B cell (primary cell): ENCODE data around the gene LPCAT1. TPM values are rescaled to one million over a fixed set of nuclear protein-coding genes. Genes with fewer than 3 reads are reported as not detected.

ENCODE experiments used
- ATAC-seq: fragments of 200-7000 bp; cut with Tn5 transposase; one replicate; pipeline ENCODE4 v1.10.0; 2021; ENCODE audit warnings: low read depth, mild to moderate bottlenecking, moderate number of reproducible peaks, moderate library complexity
- CTCF ChIA-PET: fragments of 350-600 bp; sonication (Branson Sonifier 250); formaldehyde crosslinking; loops from one replicate; lab custom pipeline; 2021; ENCODE audit warnings: antibody characterized with exemption, inconsistent platforms; lab: Charles Lee
- POLR2A ChIA-PET: fragments of 350-600 bp; sonication (Branson Sonifier 250); formaldehyde crosslinking; loops from one replicate; lab custom pipeline; 2021; ENCODE audit warnings: antibody characterized with exemption; lab: Charles Lee
- DNase-seq: peaks from one replicate; pipeline ENCODE4 v3.0.0; 2013
- H2AFZ ChIP-seq: 2 replicates; pipeline ENCODE4 v1.6.1; 2012; ENCODE audit warnings: mild to moderate bottlenecking, low read depth, low read length; ENCODE audit not compliant: insufficient read depth, poor library complexity, severe bottlenecking
- H3K27ac ChIP-seq, 2 donors: 1 replicate in 1 of 2; 2 replicates in 1 of 2; pipeline ENCODE4 v1.5.1; 2012 to 2013; ENCODE audit warnings: low read length in 2 of 2, mild to moderate bottlenecking in 2 of 2, moderate library complexity in 1 of 2
- H3K27me3 ChIP-seq, 4 experiments: fragments of 200-600 bp in 1 of 4; sonication (generic) in 1 of 4; replicated peaks in 1 of 4; 1 replicate in 2 of 4; 2 replicates in 2 of 4; pipeline versions ENCODE4 v1.6.1 to v1.7.0; 2013 to 2016; ENCODE audit warnings: low read length in 3 of 4, mild to moderate bottlenecking in 2 of 4, mixed read lengths in 1 of 4, moderate library complexity in 1 of 4; ENCODE audit not compliant: insufficient read depth in 4 of 4, control insufficient read depth in 3 of 4; ENCODE audit errors: control extremely low read depth in 1 of 4
- H3K36me3 ChIP-seq, 2 experiments: replicated peaks in 1 of 2; 1 replicate in 1 of 2; 2 replicates in 1 of 2; pipeline versions ENCODE4 v1.6.1 to v1.7.1; 2013; ENCODE audit warnings: low read length in 1 of 2; ENCODE audit not compliant: insufficient read depth in 2 of 2, control insufficient read depth in 1 of 2; ENCODE audit errors: control extremely low read depth in 1 of 2, extremely low read depth in 1 of 2
- H3K4me1 ChIP-seq, 2 donors: fragments of 200-600 bp in 1 of 2; sonication (generic) in 1 of 2; 1 replicate in 1 of 2; 2 replicates in 1 of 2; pipeline versions ENCODE4 v1.5.1 to v1.6.1; 2013 to 2017; ENCODE audit warnings: low read length in 2 of 2; ENCODE audit not compliant: control insufficient read depth in 2 of 2, insufficient read depth in 2 of 2
- H3K4me2 ChIP-seq: replicated peaks from 2 replicates; pipeline ENCODE3; 2012; ENCODE audit warnings: mild to moderate bottlenecking, low read depth, low read length; ENCODE audit not compliant: poor library complexity, severe bottlenecking
- H3K4me3 ChIP-seq, 5 experiments: fragments of 200-600 bp in 1 of 5; sonication (generic) in 1 of 5; 1 replicate in 3 of 5; 2 replicates in 2 of 5; pipeline versions ENCODE4 v1.5.1 to v1.7.0; 2011 to 2016; ENCODE audit warnings: low read length in 4 of 5, mild to moderate bottlenecking in 4 of 5, low read depth in 2 of 5, control low read depth in 1 of 5, moderate library complexity in 1 of 5; ENCODE audit not compliant: insufficient read depth in 1 of 5; ENCODE audit errors: control extremely low read depth in 1 of 5, extremely low read depth in 1 of 5
- H3K79me2 ChIP-seq: fragments of 200-600 bp; sonication (generic); one replicate; pipeline ENCODE4 v1.6.0; 2016; ENCODE audit warnings: low read length; ENCODE audit not compliant: control insufficient read depth, insufficient read depth
- H3K9ac ChIP-seq: fragments of 200-600 bp; sonication (generic); 2 replicates; pipeline ENCODE4 v1.6.1; 2017; ENCODE audit warnings: mild to moderate bottlenecking, low read length, moderate library complexity
- H3K9me3 ChIP-seq, 3 donors: one replicate each; pipeline versions ENCODE4 v1.6.1 to v1.7.1; 2013; ENCODE audit warnings: low read length in 2 of 3; ENCODE audit not compliant: control insufficient read depth in 2 of 3, insufficient read depth in 1 of 3; ENCODE audit errors: control extremely low read depth in 1 of 3
- H4K20me1 ChIP-seq: 2 replicates; pipeline ENCODE4 v1.6.0; 2012; ENCODE audit warnings: mild to moderate bottlenecking, low read length; ENCODE audit not compliant: insufficient read depth, control insufficient read depth, poor library complexity, severe bottlenecking
- H3K27ac Mint-ChIP-seq: one replicate; pipeline ENCODE4 v1.8.0; 2021; ENCODE audit warnings: mixed read lengths
- H3K27me3 Mint-ChIP-seq: one replicate; pipeline ENCODE4 v1.8.0; 2021; ENCODE audit warnings: mixed read lengths
- H3K4me1 Mint-ChIP-seq: one replicate; pipeline ENCODE4 v1.8.0; 2021; ENCODE audit warnings: mixed read lengths
- H3K4me3 Mint-ChIP-seq: one replicate; pipeline ENCODE4 v1.8.0; 2021; ENCODE audit warnings: mixed read lengths
- H3K9me3 Mint-ChIP-seq: one replicate; pipeline ENCODE4 v1.8.0; 2022; ENCODE audit warnings: mixed read lengths; ENCODE audit not compliant: insufficient read depth
- CTCF ChIP-seq: fragments of 200-600 bp; IDR thresholded peaks from one replicate; pipeline ENCODE4 v1.8.0; 2022; ENCODE audit warnings: antibody characterized with exemption, mild to moderate bottlenecking
- EZH2 ChIP-seq: IDR thresholded peaks from 2 replicates; pipeline ENCODE4 v1.6.1; 2012; ENCODE audit warnings: borderline replicate concordance, low read depth, mild to moderate bottlenecking, moderate library complexity, low read length; ENCODE audit not compliant: insufficient read depth, poor library complexity, severe bottlenecking
- WGBS: methylation state at CpG from one replicate; pipeline ENCODE4 v1.1.5; 2013; ENCODE audit warnings: missing lambda C conversion rate; ENCODE audit not compliant: insufficient coverage; 5-methylcytosine and 5-hydroxymethylcytosine counted together
- intact Hi-C: fragments of 100-400 bp; cut with micrococcal nuclease; formaldehyde crosslinking; loops from one replicate; pipeline ENCODE4 v1.10.0; 2022
- polyA plus RNA-seq: library from polyadenylated mRNA; depleted of rRNA; stranded (reverse); fragments of >200 nt; gene quantifications from 2 replicates; pipeline ENCODE4 v1.2.3, GENCODE V29; 2012
- total RNA-seq, 2 donors: library from RNA; stranded (reverse); fragments of 120-200 nt in 1 of 2; gene quantifications; 1 replicate in 1 of 2; 2 replicates in 1 of 2; pipeline versions ENCODE4 v1.2.3 to v1.2.4, GENCODE V29; 2013 to 2022

Gene LPCAT1
- total and polyA plus RNA-seq, 2 donors (not counting 1 experiment from before 2014, with no cell fraction given) = 94.8 to 159 TPM

- WGBS = 90% methylated on average over 16 of the region's 16 CpGs
Measured at GRCh38 chr5:1500411-1501091, 23.2 kb downstream of the LPCAT1 start.

More at GRCh38 chr5:1500411-1501091, 23.2 kb downstream of the LPCAT1 start:
- Histone ChIP-seq H4K20me1 (peaks cover 7% of the 10 kb centered on the region), H3K27me3 (no peaks in the 10 kb centered on the region), H3K79me2 (peaks cover 88% of the 10 kb centered on the region), H3K4me2 (peak overlapping the region; percentile 77), H3K4me3 (no peak overlapping the region), H3K9me3 (peaks cover 0 to 3% (median 0%) of the 10 kb centered on the region in 3 donors), H3K36me3 (peaks cover 0 to 26% of the 10 kb centered on the region in 2 experiments), H3K27ac (peak overlapping the region; percentile 91 to 96), H3K9ac (no peak overlapping the region), H3K4me1 (peaks cover 100% of the 10 kb centered on the region in 2 donors), H2AFZ (no peak overlapping the region)
- Mint-ChIP-seq H3K27ac (peak overlapping the region; percentile 70), H3K9me3 (no peaks in the 10 kb centered on the region), H3K4me3 (peak overlapping the region; percentile 54), H3K27me3 (no peaks in the 10 kb centered on the region), H3K4me1 (peaks cover 88% of the 10 kb centered on the region)
- intact Hi-C loops = no loop called here
- POLR2A ChIA-PET = interaction anchor here (4.1 kb wide), 1 partner anchor 11 kb away, joined by 19 read pairs; no protein-coding TSS in a partner anchor
- ATAC-seq (no peak), DNase-seq (no peak)
- CTCF ChIA-PET = interaction anchor here (0.7 to 4.4 kb wide), 4 partner anchors 10 to 35 kb away, joined by 3 to 34 read pairs (median 11); no protein-coding TSS in a partner anchor
- no peak for TF ChIP-seq CTCF
- TF ChIP-seq EZH2 = no peak
